GM23338 (cell line): ENCODE measurements around the gene RIPPLY1. TPM values are rescaled to one million over a fixed set of nuclear protein-coding genes. Genes with fewer than 3 reads are reported as not detected.

ENCODE experiments used
- ATAC-seq: fragments of 200-7000 bp; cut with Tn5 transposase; 3 replicates; pipeline ENCODE4 v1.9.1; 2020
- DNase-seq: peaks from one replicate; pipeline ENCODE4 v3.0.0-alpha.2; 2015; ENCODE audit warnings: low spot score
- H2AFZ ChIP-seq: fragments of 200-600 bp; sonication (generic); 2 replicates; pipeline ENCODE4 v1.8.0; 2016; ENCODE audit warnings: antibody characterized with exemption, mild to moderate bottlenecking, moderate library complexity
- H3F3A ChIP-seq: fragments of 200-600 bp; sonication (generic); replicated peaks from 2 replicates; pipeline ENCODE4 v1.8.0; 2017; ENCODE audit warnings: antibody characterized with exemption, mixed run types, low read depth
- H3K27ac ChIP-seq: fragments of 200-600 bp; sonication (generic); 2 replicates; pipeline ENCODE4 v1.6.1; 2016; ENCODE audit warnings: low read depth
- H3K27me3 ChIP-seq: fragments of 200-600 bp; sonication (generic); 2 replicates; pipeline ENCODE4 v1.8.0; 2016; ENCODE audit warnings: mild to moderate bottlenecking, mixed run types, moderate library complexity; ENCODE audit not compliant: insufficient read depth
- H3K36me3 ChIP-seq: fragments of 200-600 bp; sonication (generic); 2 replicates; pipeline ENCODE4 v1.8.0; 2016; ENCODE audit warnings: mild to moderate bottlenecking; ENCODE audit not compliant: insufficient read depth
- H3K4me1 ChIP-seq: fragments of 200-600 bp; sonication (generic); 2 replicates; pipeline ENCODE4 v1.8.0; 2016; ENCODE audit warnings: mild to moderate bottlenecking, moderate library complexity; ENCODE audit not compliant: insufficient read depth
- H3K4me2 ChIP-seq: fragments of 200-600 bp; sonication (generic); 2 replicates; pipeline ENCODE4 v1.7.1; 2017; ENCODE audit warnings: mixed run types
- H3K4me3 ChIP-seq: fragments of 200-600 bp; sonication (generic); 2 replicates; pipeline ENCODE4 v1.6.1; 2016; ENCODE audit warnings: mixed run types
- H3K79me2 ChIP-seq: fragments of 200-600 bp; sonication (generic); replicated peaks from 2 replicates; pipeline ENCODE4 v1.8.0; 2017; ENCODE audit warnings: mild to moderate bottlenecking; ENCODE audit not compliant: insufficient read depth
- H3K9me2 ChIP-seq: fragments of 200-600 bp; sonication (generic); 2 replicates; pipeline ENCODE4 v1.8.0; 2017; ENCODE audit not compliant: insufficient read depth
- H4K20me1 ChIP-seq: fragments of 200-600 bp; sonication (generic); replicated peaks from 2 replicates; pipeline ENCODE4 v1.8.0; 2017; ENCODE audit warnings: mild to moderate bottlenecking; ENCODE audit not compliant: insufficient read depth
- H3K27ac Mint-ChIP-seq: 2 replicates; pipeline ENCODE4 v1.8.0; 2020; ENCODE audit warnings: inconsistent platforms, mild to moderate bottlenecking, moderate library complexity, mixed read lengths
- H3K27me3 Mint-ChIP-seq: 3 replicates; pipeline ENCODE4 v1.8.0; 2022; ENCODE audit warnings: low read depth, mild to moderate bottlenecking, moderate library complexity, mixed read lengths, inconsistent platforms; ENCODE audit not compliant: insufficient read depth, poor library complexity
- H3K36me3 Mint-ChIP-seq: 3 replicates; pipeline ENCODE4 v1.8.0; 2021; ENCODE audit warnings: low read depth, mild to moderate bottlenecking, inconsistent platforms, moderate library complexity, mixed read lengths
- H3K4me1 Mint-ChIP-seq: 3 replicates; pipeline ENCODE4 v1.8.0; 2020; ENCODE audit warnings: mild to moderate bottlenecking, inconsistent platforms, mixed read lengths
- H3K4me3 Mint-ChIP-seq: 3 replicates; pipeline ENCODE4 v1.8.0; 2021; ENCODE audit warnings: moderate library complexity, mild to moderate bottlenecking, inconsistent platforms, mixed read lengths
- H3K9me3 Mint-ChIP-seq: 3 replicates; pipeline ENCODE4 v1.8.0; 2020; ENCODE audit warnings: moderate library complexity, mild to moderate bottlenecking, inconsistent platforms, mixed read lengths
- CREB1 ChIP-seq: fragments of 250-450 bp; sonication (Bioruptor Pico); IDR thresholded peaks from 2 replicates; pipeline ENCODE4 v1.5.0; 2020; ENCODE audit warnings: low read depth, mild to moderate bottlenecking, moderate library complexity
- ZNF462 ChIP-seq: fragments of 250-450 bp; sonication (Bioruptor Pico); IDR thresholded peaks from 2 replicates; pipeline ENCODE4 v1.5.0; 2020; ENCODE audit warnings: mild to moderate bottlenecking, moderate library complexity
- polyA plus RNA-seq: library from polyadenylated mRNA; unstranded; fragments of >200 nt; fragmentation: Nextera tagmentation; extraction: Ambion mirVana; gene quantifications from 2 replicates; pipeline ENCODE4 v1.2.1, GENCODE V29; 2016
- total RNA-seq: library from RNA; depleted of rRNA; stranded (reverse); fragments of >200 nt; shearing (Covaris generic); gene quantifications from 2 replicates; pipeline ENCODE4 v1.2.3, GENCODE V29; 2014
- TF ChIP-seq, protein P1 (sequence below), 2 experiments: fragments of 200-600 bp in 1 of 2; sonication (generic) in 1 of 2; conservative IDR thresholded peaks; 2 replicates each; pipeline versions ENCODE4 v1.5.1 to v1.6.1; 2016 to 2017; ENCODE audit warnings: antibody characterized with exemption in 2 of 2, low read depth in 2 of 2, mild to moderate bottlenecking in 2 of 2, moderate library complexity in 1 of 2

Gene RIPPLY1
- total and polyA plus RNA-seq, 2 experiments from 2014 or later: not detected

GRCh38 chrX:106894392-106894909 lies 8.7 kb downstream of the RIPPLY1 start:
- H3K9me3 Mint-ChIP-seq: no peaks in the 10 kb centered on the region
- H3K4me2 ChIP-seq: no peak overlapping the region; the same call in 1 of the 2 replicates

More at GRCh38 chrX:106894392-106894909, 8.7 kb downstream of the RIPPLY1 start:
- peak; percentile 92 for ATAC-seq
- Histone ChIP-seq H3F3A (no peaks in the 10 kb centered on the region), H3K4me3 (no peak overlapping the region), H3K36me3 (no peaks in the 10 kb centered on the region), H4K20me1 (no peaks in the 10 kb centered on the region), H3K27ac (no peak overlapping the region), H3K79me2 (no peaks in the 10 kb centered on the region), H3K9me2 (no peaks in the 10 kb centered on the region), H2AFZ (no peak overlapping the region; the same call in 1 of the 2 replicates), H3K4me1 (no peaks in the 10 kb centered on the region), H3K27me3 (no peaks in the 10 kb centered on the region)
- no peak overlapping the region for H3K27ac Mint-ChIP-seq
- H3K36me3 Mint-ChIP-seq: no peaks in the 10 kb centered on the region
- H3K4me1 Mint-ChIP-seq: peaks cover 7% of the 10 kb centered on the region; the same call in 2 of the 3 replicates
- TF ChIP-seq CREB1 (CRISPR knock-in tag) (no peak), ZNF462 (CRISPR knock-in tag) (no peak)
- TF ChIP-seq, protein P1, sequence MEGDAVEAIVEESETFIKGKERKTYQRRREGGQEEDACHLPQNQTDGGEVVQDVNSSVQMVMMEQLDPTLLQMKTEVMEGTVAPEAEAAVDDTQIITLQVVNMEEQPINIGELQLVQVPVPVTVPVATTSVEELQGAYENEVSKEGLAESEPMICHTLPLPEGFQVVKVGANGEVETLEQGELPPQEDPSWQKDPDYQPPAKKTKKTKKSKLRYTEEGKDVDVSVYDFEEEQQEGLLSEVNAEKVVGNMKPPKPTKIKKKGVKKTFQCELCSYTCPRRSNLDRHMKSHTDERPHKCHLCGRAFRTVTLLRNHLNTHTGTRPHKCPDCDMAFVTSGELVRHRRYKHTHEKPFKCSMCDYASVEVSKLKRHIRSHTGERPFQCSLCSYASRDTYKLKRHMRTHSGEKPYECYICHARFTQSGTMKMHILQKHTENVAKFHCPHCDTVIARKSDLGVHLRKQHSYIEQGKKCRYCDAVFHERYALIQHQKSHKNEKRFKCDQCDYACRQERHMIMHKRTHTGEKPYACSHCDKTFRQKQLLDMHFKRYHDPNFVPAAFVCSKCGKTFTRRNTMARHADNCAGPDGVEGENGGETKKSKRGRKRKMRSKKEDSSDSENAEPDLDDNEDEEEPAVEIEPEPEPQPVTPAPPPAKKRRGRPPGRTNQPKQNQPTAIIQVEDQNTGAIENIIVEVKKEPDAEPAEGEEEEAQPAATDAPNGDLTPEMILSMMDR (conservative IDR thresholded peaks at IDR 0.05; ENCODE audit: low read depth in 2 of 2): peak; percentile 69 to 84
- no peak overlapping the region for H3K4me3 Mint-ChIP-seq
- DNase-seq: peak; percentile 73
- H3K27me3 Mint-ChIP-seq: peaks cover 2% of the 10 kb centered on the region
